HCT116 (cell line): ENCODE measurements around the gene CRTC1. TPM values are rescaled to one million over a fixed set of nuclear protein-coding genes. Genes with fewer than 3 reads are reported as not detected.

Experiments
- ATAC-seq: fragments of 200-7000 bp; cut with Tn5 transposase; 2 replicates; pipeline ENCODE4 v1.9.1; 2020; ENCODE audit warnings: mild to moderate bottlenecking, moderate library complexity
- BruUV-seq: library from RNA; stranded (reverse); fragments of 400-500 nt; replicated peaks from 2 replicates; lab custom pipeline; 2021; lab: Mats Ljungman, UMichigan
- CTCF ChIA-PET: fragments of 300-600 bp; sonication (Branson Sonifier 250); formaldehyde crosslinking; loops from one replicate; lab custom pipeline; 2021; ENCODE audit warnings: antibody characterized with exemption; lab: Charles Lee
- POLR2A ChIA-PET: fragments of 300-600, 350-600 bp; sonication (Branson Sonifier 250); formaldehyde crosslinking; loops from one replicate; lab custom pipeline; 2021; ENCODE audit warnings: antibody characterized with exemption; lab: Charles Lee
- RAD21 ChIA-PET, 2 experiments: fragments of 300-600 bp; sonication (Branson Sonifier 250); formaldehyde crosslinking; loops; one replicate each; lab custom pipeline; 2023; ENCODE audit warnings: low total read pairs in 2 of 2; ENCODE audit not compliant: uncharacterized antibody in 2 of 2, unreplicated experiment in 2 of 2, low non-redundant PET in 1 of 2; lab: Charles Lee
- DNase-seq: peaks from one replicate; pipeline ENCODE4 v3.0.0-alpha.2; 2010; ENCODE audit warnings: low read depth, low spot score
- H2AFZ ChIP-seq: fragments of 200-600 bp; shearing (Covaris generic), sonication (generic); 2 replicates; pipeline ENCODE4 v1.6.1; 2017; ENCODE audit warnings: low read depth, mixed run types, mixed read lengths, antibody characterized with exemption, low read length; ENCODE audit not compliant: poor library complexity, severe bottlenecking
- H3K27ac ChIP-seq: 2 replicates; pipeline ENCODE4 v1.5.1; 2012; ENCODE audit warnings: low read depth, low read length
- H3K27me3 ChIP-seq: fragments of 200-600 bp; sonication (generic); 2 replicates; pipeline ENCODE4 v1.6.1; 2016; ENCODE audit warnings: mixed run types, low read length, mixed read lengths; ENCODE audit not compliant: insufficient read depth
- H3K36me3 ChIP-seq, 2 experiments: fragments of 200-500 bp in 1 of 2; fragments of 200-600 bp in 1 of 2; sonication (Bioruptor generic) in 1 of 2; sonication (generic) in 1 of 2; 2 replicates each; pipeline versions ENCODE4 v1.5.1 to v1.6.1; 2014 to 2016; ENCODE audit warnings: low read length in 2 of 2, inconsistent platforms in 1 of 2, mixed read lengths in 1 of 2, mixed run types in 1 of 2; ENCODE audit not compliant: insufficient read depth in 2 of 2, control insufficient read depth in 1 of 2
- H3K4me1 ChIP-seq, 2 experiments: fragments of 200-600 bp in 1 of 2; sonication (generic) in 1 of 2; 2 replicates each; pipeline versions ENCODE4 v1.5.1 to v1.6.1; 2012 to 2017; ENCODE audit warnings: low read length in 2 of 2, inconsistent platforms in 1 of 2, mild to moderate bottlenecking in 1 of 2, mixed read lengths in 1 of 2, mixed run types in 1 of 2, moderate library complexity in 1 of 2; ENCODE audit not compliant: insufficient read depth in 2 of 2, control insufficient read depth in 1 of 2
- H3K4me2 ChIP-seq: fragments of 200-600 bp; sonication (generic); 2 replicates; pipeline ENCODE4 v1.6.1; 2017; ENCODE audit warnings: mixed run types, low read length, mixed read lengths
- H3K4me3 ChIP-seq, 2 experiments: fragments of 200-600 bp in 1 of 2; sonication (generic) in 1 of 2; replicated peaks in 1 of 2; 2 replicates each; pipeline ENCODE4 v1.5.1; 2011 to 2016; ENCODE audit warnings: low read length in 2 of 2, control low read depth in 1 of 2, low read depth in 1 of 2, mild to moderate bottlenecking in 1 of 2, mixed read lengths in 1 of 2, mixed run types in 1 of 2
- H3K79me2 ChIP-seq: fragments of 200-600 bp; sonication (generic); 2 replicates; pipeline ENCODE4 v1.6.1; 2017; ENCODE audit warnings: mild to moderate bottlenecking, mixed run types, low read length, moderate library complexity, mixed read lengths; ENCODE audit not compliant: insufficient read depth
- H3K9ac ChIP-seq: fragments of 200-600 bp; sonication (generic); 2 replicates; pipeline ENCODE4 v1.6.1; 2016; ENCODE audit warnings: low read length, mixed read lengths
- H3K9me2 ChIP-seq: fragments of 200-600 bp; sonication (generic), shearing (Covaris generic); 2 replicates; pipeline ENCODE4 v1.6.1; 2017; ENCODE audit warnings: mixed run types, mild to moderate bottlenecking, moderate library complexity; ENCODE audit not compliant: insufficient read depth
- H3K9me3 ChIP-seq, 2 experiments: fragments of 200-500 bp in 1 of 2; fragments of 200-600 bp in 1 of 2; sonication (Bioruptor generic) in 1 of 2; sonication (generic) in 1 of 2; 2 replicates each; pipeline ENCODE4 v1.6.1; 2014 to 2017; ENCODE audit warnings: low read length in 2 of 2, mixed read lengths in 2 of 2, inconsistent platforms in 1 of 2, low read depth in 1 of 2, mild to moderate bottlenecking in 1 of 2, mixed run types in 1 of 2, moderate library complexity in 1 of 2; ENCODE audit not compliant: control insufficient read depth in 1 of 2, insufficient read depth in 1 of 2
- H4K20me1 ChIP-seq: fragments of 200-600 bp; sonication (generic), shearing (Covaris generic); 2 replicates; pipeline ENCODE4 v1.6.1; 2017; ENCODE audit warnings: mixed run types, mild to moderate bottlenecking, moderate library complexity; ENCODE audit not compliant: insufficient read depth
- ATF3 ChIP-seq: IDR thresholded peaks from 2 replicates; pipeline ENCODE4 v1.6.1; 2012
- ELF1 ChIP-seq: IDR thresholded peaks from 2 replicates; pipeline ENCODE4 v1.6.1; 2012; ENCODE audit warnings: low read depth, borderline replicate concordance
- JUND ChIP-seq: IDR thresholded peaks from 2 replicates; pipeline ENCODE4 v1.6.1; 2012
- POLR2A ChIP-seq: IDR thresholded peaks from 2 replicates; pipeline ENCODE4 v1.7.0; 2011; ENCODE audit warnings: borderline replicate concordance; ENCODE audit not compliant: insufficient read depth, insufficient read length; ENCODE audit errors: extremely low read depth
- RAD21 ChIP-seq: IDR thresholded peaks from 2 replicates; pipeline ENCODE4 v1.6.1; 2012; ENCODE audit warnings: low read depth, mild to moderate bottlenecking
- REST ChIP-seq: IDR thresholded peaks from 2 replicates; pipeline ENCODE4 v1.6.1; 2012; ENCODE audit warnings: low read depth
- SP1 ChIP-seq: IDR thresholded peaks from 2 replicates; pipeline ENCODE4 v1.6.1; 2012; ENCODE audit warnings: low read depth
- intact Hi-C: fragments of 100-400 bp; cut with micrococcal nuclease; formaldehyde crosslinking; loops from 2 replicates; pipeline ENCODE4 v1.10.0; 2022
- total RNA-seq: library from RNA; stranded (reverse); gene quantifications from one replicate; pipeline ENCODE4 v1.2.1, GENCODE V29; 2021; ENCODE audit not compliant: unreplicated experiment

The CRTC1 gene
- total RNA-seq, 1 experiment from 2014 or later = 14.9 TPM

GRCh38 chr19:18741124-18742121, 57.9 kb downstream of the CRTC1 start:
- RAD21 ChIA-PET = no interaction called here
- Histone ChIP-seq H3K27ac (no peak overlapping the region), H3K9me3 (no peaks in the 10 kb centered on the region), H3K36me3 (no peaks in the 10 kb centered on the region), H3K9ac (no peak overlapping the region), H3K4me3 (no peak overlapping the region), H3K79me2 (no peaks in the 10 kb centered on the region), H3K4me2 (no peak overlapping the region), H3K9me2 (no peaks in the 10 kb centered on the region), H4K20me1 (no peaks in the 10 kb centered on the region), H2AFZ (no peak overlapping the region), H3K4me1 (no peaks in the 10 kb centered on the region), H3K27me3 (no peaks in the 10 kb centered on the region)
- TF ChIP-seq RAD21 (no peak), ATF3 (no peak), ELF1 (no peak), SP1 (no peak), POLR2A (no peak), REST (no peak), JUND (no peak)
- CTCF ChIA-PET = no interaction called here
- no TSS peak for BruUV-seq
- intact Hi-C loops = no loop called here
- no peak for ATAC-seq
- DNase-seq = no peak
- POLR2A ChIA-PET = no interaction called here
